GM21390 (cell line): ENCODE results near the gene TRIM69.
"Not testable (repeated sequence)": the region's sequence is repeated elsewhere in the genome, so short reads cannot be mapped to it uniquely, and the experiment has no call there.

Experiments
- ATAC-seq: cut with Tn5 transposase; IDR thresholded peaks from one replicate; pipeline ENCODE4 v1.9.1; 2021; ENCODE audit not compliant: unreplicated experiment

Gene TRIM69

GRCh38 chr15:44738340-44738984 lies 2.1 kb downstream of the TRIM69 start:
- no peak for ATAC-seq

- ATAC-seq, result not testable (repeated sequence)
Observed at GRCh38 chr15:44739222-44739847, 3.0 kb downstream of the TRIM69 start.

GRCh38 chr15:44743454-44743853 lies 7.1 kb downstream of the TRIM69 start:
- not testable (repeated sequence) for ATAC-seq

GRCh38 chr15:44753345-44753744 lies 17.0 kb downstream of the TRIM69 start:
- no peak for ATAC-seq

- no peak for ATAC-seq
Observed at GRCh38 chr15:44763187-44763586, 26.9 kb downstream of the TRIM69 start.

- ATAC-seq, result no peak
Observed at GRCh38 chr15:44763848-44764247, 27.5 kb downstream of the TRIM69 start.

GRCh38 chr15:44765036-44765435 lies 28.7 kb downstream of the TRIM69 start:
- no peak for ATAC-seq

GRCh38 chr15:44769521-44769920 lies 33.2 kb downstream of the TRIM69 start:
- ATAC-seq, result no peak

GRCh38 chr15:44770715-44771114 lies 34.4 kb downstream of the TRIM69 start:
- ATAC-seq, result not testable (repeated sequence)

GRCh38 chr15:44775953-44776352 lies 39.6 kb downstream of the TRIM69 start:
- ATAC-seq, result no peak

GRCh38 chr15:44779761-44780160 lies 43.4 kb downstream of the TRIM69 start:
- ATAC-seq, result no peak

GRCh38 chr15:44780608-44781007 lies 44.3 kb downstream of the TRIM69 start:
- ATAC-seq, result no peak

GRCh38 chr15:44781128-44781810 lies 44.9 kb downstream of the TRIM69 start:
- ATAC-seq, result no peak

GRCh38 chr15:44782516-44782915 lies 46.2 kb downstream of the TRIM69 start:
- no peak for ATAC-seq

- ATAC-seq, result not testable (repeated sequence)
Observed at GRCh38 chr15:44784918-44785274, 48.6 kb downstream of the TRIM69 start.

GRCh38 chr15:44788748-44789147 lies 52.4 kb downstream of the TRIM69 start:
- no peak for ATAC-seq

GRCh38 chr15:44790215-44790614 lies 53.9 kb downstream of the TRIM69 start:
- no peak for ATAC-seq

- ATAC-seq, result no peak
Observed at GRCh38 chr15:44790656-44791055, 54.3 kb downstream of the TRIM69 start.

- ATAC-seq, result no peak
Observed at GRCh38 chr15:44792715-44793114, 56.4 kb downstream of the TRIM69 start.

GRCh38 chr15:44794072-44794471 lies 57.7 kb downstream of the TRIM69 start:
- ATAC-seq, result no peak

- no peak for ATAC-seq
Observed at GRCh38 chr15:44796508-44796907, 60.2 kb downstream of the TRIM69 start.

GRCh38 chr15:44798826-44799225 lies 62.5 kb downstream of the TRIM69 start:
- ATAC-seq, result no peak
